ENCODE results near the gene LARGE1. TPM values are rescaled to one million over a fixed set of nuclear protein-coding genes. Genes with fewer than 3 reads are reported as not detected.
A peak's percentile ranks its signal among the peaks of the same experiment; 100 is the strongest.

LARGE1 gene
- total RNA-seq, 1 donor from 2014 or later: 2.4 TPM

GRCh38 chr22:33838644-33839043, 81.6 kb downstream of the LARGE1 start:
- DNase-seq (ENCODE audit: low read depth) (no peak), FAIRE-seq (no peak)
- TF ChIP-seq CTCF (IDR thresholded peaks at IDR 0.05; ENCODE audit: insufficient read depth, low read length, severe bottlenecking): no peak
- Histone ChIP-seq H3K4me3 (ENCODE audit: low read depth, low read length) (no peak overlapping the region), H3K27me3 (ENCODE audit: control insufficient read depth, insufficient read depth, low read length) (no peaks in the 10 kb centered on the region), H3K36me3 (ENCODE audit: control insufficient read depth, insufficient read depth, low read length) (no peaks in the 10 kb centered on the region)

DNA sequence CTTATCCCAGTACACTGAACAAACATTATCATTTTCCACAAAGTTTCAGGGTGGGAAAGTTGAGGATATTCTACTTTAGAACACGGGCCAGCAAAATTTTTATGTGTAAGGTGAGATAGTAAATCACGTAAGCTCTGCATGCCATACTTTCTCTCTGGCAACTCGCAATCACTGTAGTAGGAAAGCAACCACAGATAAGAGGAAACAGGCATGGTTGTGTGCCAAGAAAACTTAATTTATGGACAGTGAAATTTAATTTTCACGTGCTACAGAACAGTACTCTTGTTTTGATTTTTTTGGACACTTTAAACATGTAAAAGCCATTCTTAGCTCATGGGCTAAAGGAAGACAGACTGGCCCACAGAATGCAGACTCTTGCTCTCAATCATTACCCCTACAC, 82.5 kb downstream of the LARGE1 start:
- no peak for DNase-seq (ENCODE audit: low read depth)
- no peaks in the 10 kb centered on the region for H3K27me3 ChIP-seq (ENCODE audit: control insufficient read depth, insufficient read depth, low read length)
- no peaks in the 10 kb centered on the region for H3K36me3 ChIP-seq (ENCODE audit: control insufficient read depth, insufficient read depth, low read length)
- H3K4me3 ChIP-seq (ENCODE audit: low read depth, low read length): no peak overlapping the region
- no peak for TF ChIP-seq CTCF (IDR thresholded peaks at IDR 0.05; ENCODE audit: insufficient read depth, low read length, severe bottlenecking)
- FAIRE-seq: no peak

DNA sequence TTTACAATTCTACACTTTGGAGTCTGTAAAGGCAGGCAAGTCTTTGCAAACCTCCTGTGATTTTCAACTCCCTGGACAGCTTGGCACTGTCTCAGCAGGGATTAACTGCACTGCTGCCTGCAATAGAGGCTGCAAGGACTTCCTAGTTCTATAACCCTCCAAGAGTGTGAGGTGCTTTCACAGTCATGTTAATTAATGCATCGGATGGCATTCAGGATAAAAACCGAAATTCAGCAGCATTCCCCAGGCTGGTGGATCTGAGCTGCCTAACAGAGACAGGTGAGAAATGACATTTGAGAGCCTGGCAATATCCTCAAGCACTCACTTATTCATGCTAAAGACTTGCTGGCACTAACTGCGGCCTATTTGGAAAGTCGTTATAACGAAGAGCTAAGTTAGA, 85.0 kb downstream of the LARGE1 start:
- Histone ChIP-seq H3K4me3 (ENCODE audit: low read depth, low read length) (no peak overlapping the region), H3K27me3 (ENCODE audit: control insufficient read depth, insufficient read depth, low read length) (no peaks in the 10 kb centered on the region), H3K36me3 (ENCODE audit: control insufficient read depth, insufficient read depth, low read length) (no peaks in the 10 kb centered on the region)
- DNase-seq (ENCODE audit: low read depth) (no peak), FAIRE-seq (no peak)
- no peak for TF ChIP-seq CTCF (IDR thresholded peaks at IDR 0.05; ENCODE audit: insufficient read depth, low read length, severe bottlenecking)

GRCh38 chr22:33832558-33833151, 87.6 kb downstream of the LARGE1 start:
- H3K4me3 ChIP-seq (ENCODE audit: low read depth, low read length): no peak overlapping the region
- FAIRE-seq: peak; percentile 55
- H3K36me3 ChIP-seq (ENCODE audit: control insufficient read depth, insufficient read depth, low read length): no peaks in the 10 kb centered on the region
- H3K27me3 ChIP-seq (ENCODE audit: control insufficient read depth, insufficient read depth, low read length): no peaks in the 10 kb centered on the region
- TF ChIP-seq CTCF (IDR thresholded peaks at IDR 0.05; ENCODE audit: insufficient read depth, low read length, severe bottlenecking): no peak
- no peak for DNase-seq (ENCODE audit: low read depth)

GRCh38 chr22:33831651-33832050, 88.6 kb downstream of the LARGE1 start:
- DNase-seq (ENCODE audit: low read depth): no peak
- TF ChIP-seq CTCF (IDR thresholded peaks at IDR 0.05; ENCODE audit: insufficient read depth, low read length, severe bottlenecking): no peak
- no peaks in the 10 kb centered on the region for H3K36me3 ChIP-seq (ENCODE audit: control insufficient read depth, insufficient read depth, low read length)
- no peaks in the 10 kb centered on the region for H3K27me3 ChIP-seq (ENCODE audit: control insufficient read depth, insufficient read depth, low read length)
- H3K4me3 ChIP-seq (ENCODE audit: low read depth, low read length): no peak overlapping the region
- no peak for FAIRE-seq

GRCh38 chr22:33831207-33831606, 89.1 kb downstream of the LARGE1 start:
- H3K4me3 ChIP-seq (ENCODE audit: low read depth, low read length): no peak overlapping the region
- DNase-seq (ENCODE audit: low read depth) (no peak), FAIRE-seq (no peak)
- no peaks in the 10 kb centered on the region for H3K27me3 ChIP-seq (ENCODE audit: control insufficient read depth, insufficient read depth, low read length)
- TF ChIP-seq CTCF (IDR thresholded peaks at IDR 0.05; ENCODE audit: insufficient read depth, low read length, severe bottlenecking): no peak
- no peaks in the 10 kb centered on the region for H3K36me3 ChIP-seq (ENCODE audit: control insufficient read depth, insufficient read depth, low read length)
